Germinal center (tissue), 1 donor: Measurements from ENCODE around the gene TMEM200A.
A peak's percentile ranks its signal among the peaks of the same experiment; 100 is the strongest.
"Not testable (repeated sequence)": the region's sequence is repeated elsewhere in the genome, so short reads cannot be mapped to it uniquely, and the experiment has no call there.

Experiments used
- DNase-seq: peaks from one replicate; pipeline ENCODE4 v3.0.0; 2012; ENCODE audit warnings: mixed read lengths, low spot score

Gene TMEM200A

DNA sequence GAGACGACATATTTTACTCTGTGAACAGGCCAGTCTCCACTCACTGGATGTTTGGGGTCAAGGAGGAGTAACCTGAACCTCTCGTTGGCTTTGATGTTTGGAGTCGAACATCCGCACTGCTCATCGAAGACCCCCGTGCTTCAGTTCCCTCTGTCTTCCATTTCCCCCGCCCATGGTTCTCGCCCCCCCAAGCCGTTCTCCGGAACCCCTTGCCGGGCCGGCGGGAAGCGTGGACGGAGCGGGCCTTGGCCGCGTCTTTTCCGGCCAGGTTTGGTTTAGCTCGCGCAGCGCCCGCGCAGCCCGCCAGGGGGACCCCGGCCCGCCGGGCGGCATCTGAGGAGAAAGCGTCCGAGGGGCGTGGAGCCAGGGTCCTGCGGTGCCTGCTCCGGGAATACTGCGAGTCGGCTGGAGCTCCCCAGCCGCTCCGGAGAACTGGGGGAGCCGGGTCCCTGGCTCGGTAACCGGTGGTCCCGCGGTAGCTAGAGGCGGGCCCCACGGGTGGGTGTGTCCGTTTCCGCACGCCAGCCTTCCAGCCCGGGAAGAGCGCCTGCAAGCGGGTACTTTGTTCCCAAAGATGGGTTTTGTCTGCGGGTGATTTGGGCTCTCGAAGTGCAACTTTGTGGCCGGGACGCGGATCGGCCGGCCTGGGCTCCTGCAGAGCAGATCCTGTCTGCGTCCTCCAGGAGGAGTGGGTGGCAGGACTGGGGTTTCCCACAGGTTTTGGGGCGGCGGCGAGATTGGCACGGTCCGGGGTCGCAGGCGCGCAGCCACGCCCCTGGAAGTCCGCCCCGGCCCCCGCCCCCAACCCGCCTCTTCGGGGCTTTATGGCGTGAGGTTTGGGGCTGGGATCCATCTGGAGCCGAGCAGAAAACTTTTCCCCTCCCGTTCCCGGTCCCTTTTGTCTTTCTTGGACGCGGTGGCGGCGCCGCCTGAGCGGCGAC lies at the start of gene TMEM200A:
TSS of gene TMEM200A (plus strand) at position 852 of the 941 bp plus-strand sequence. CDS start 74,406 bp downstream, outside the sequence.
- peak; percentile 59 for DNase-seq

DNA sequence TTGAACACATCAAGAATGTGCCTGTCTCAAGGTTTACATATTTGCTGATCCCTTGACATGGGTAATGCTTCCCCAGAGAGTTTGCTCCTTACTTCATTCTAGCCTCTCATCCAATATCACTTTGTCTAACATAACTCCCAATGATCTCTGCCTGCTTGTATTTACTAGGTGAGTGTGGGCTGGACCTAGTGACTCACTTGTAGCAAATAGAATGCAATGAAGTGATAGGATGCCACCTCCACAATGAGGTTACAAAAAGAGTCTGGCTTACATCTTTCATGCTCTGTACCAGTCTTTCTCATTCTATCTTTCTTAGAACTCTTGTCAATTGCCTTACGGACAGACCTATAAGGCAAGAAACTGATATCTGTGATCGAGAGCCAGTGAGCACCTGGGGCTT lies 44.9 kb upstream of the TMEM200A start:
- no peak for DNase-seq

DNA sequence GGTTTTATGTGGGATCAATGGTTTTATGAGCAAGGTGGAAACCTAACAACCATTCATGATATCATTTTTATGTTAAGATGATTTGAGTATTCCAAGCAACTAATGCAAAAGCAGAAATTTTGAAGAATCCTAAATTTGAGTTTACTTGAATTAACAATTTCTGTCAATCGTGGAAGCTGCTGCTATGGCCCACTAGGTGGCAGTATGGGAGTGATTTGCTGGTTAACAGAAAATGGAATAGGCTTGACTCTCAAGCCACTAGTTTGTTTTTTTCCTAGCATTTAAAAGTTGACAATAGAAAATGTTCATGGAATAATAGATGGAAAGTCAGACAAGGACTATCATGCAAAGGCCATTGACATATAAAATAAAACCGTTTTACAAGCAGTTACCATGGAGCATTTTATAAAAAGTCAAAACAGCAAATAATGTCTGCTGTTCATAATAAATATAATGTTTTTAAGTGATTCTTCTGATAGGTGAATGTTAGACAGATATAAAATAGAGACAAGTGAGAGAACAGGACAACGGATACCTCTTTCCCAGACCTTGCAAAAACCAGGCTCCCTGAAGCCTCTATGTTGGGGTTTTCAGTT lies 43.0 kb upstream of the TMEM200A start:
- DNase-seq = peak; percentile 9

GRCh38 chr6:130324657-130325056 lies 41.2 kb upstream of the TMEM200A start:
- no peak for DNase-seq

DNA sequence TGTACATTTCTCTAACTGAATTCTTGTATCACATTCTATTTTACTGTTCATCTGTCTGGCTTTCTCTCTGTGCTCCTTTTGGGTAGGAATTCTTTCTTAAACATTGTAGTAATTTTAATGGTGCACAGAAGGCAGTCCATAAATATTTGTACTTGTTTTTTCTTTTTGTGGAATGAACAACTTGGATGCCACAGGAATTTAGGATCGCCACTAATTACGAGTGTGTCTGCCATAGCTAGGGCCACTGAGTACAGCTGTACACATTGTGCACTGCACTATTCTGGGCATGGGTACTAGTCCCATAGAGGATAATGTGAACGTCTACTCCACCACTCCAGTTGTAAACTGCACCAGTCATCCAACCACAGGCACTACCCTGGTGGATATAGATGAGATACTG lies 39.3 kb upstream of the TMEM200A start:
- no peak for DNase-seq

- DNase-seq = no peak
Measured at GRCh38 chr6:130337534-130337933, 28.3 kb upstream of the TMEM200A start.

- DNase-seq = not testable (repeated sequence)
Measured at GRCh38 chr6:130346324-130346723, 19.5 kb upstream of the TMEM200A start.

GRCh38 chr6:130354322-130354721 lies 11.5 kb upstream of the TMEM200A start:
- DNase-seq = no peak

GRCh38 chr6:130355572-130355971 lies 10.2 kb upstream of the TMEM200A start:
- DNase-seq = no peak

DNA sequence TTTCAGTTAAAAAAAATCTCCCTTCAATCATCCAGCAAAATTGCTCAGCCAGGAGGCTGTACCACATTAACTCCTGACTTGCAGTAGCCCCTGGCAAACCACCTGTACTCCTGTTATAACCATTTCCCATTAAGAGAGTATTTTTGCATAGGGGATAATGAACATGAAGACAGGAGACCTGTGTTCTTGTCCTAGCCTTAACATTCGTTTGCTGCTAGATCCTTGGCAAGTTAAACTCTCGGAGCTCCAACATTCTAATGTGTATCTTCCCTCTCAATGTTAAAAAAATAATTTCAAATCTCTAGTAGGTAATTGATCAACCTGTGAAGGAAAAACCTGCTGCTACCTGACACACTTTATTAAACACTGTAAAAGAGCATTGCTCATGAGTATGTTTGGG lies 8.4 kb upstream of the TMEM200A start:
- DNase-seq = no peak

DNA sequence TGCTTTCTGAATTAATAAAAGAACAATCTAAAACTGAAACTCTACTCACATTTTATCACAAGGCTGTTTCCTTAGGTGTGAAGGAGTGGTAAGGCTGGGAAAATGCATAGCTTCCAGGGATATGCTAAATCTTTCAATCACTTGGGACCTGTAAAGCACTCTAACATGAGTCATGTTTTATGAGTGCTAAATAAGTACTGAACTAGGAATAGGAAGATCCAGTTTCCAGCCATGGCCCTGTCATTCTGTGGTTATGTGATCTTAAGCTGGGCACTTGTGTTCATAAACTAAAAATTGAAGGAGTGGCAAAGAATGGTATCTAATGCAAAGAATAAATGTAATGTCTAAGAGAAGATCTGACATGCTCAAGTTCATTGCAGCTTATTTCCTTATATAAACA lies 6.1 kb upstream of the TMEM200A start:
- DNase-seq = no peak

DNA sequence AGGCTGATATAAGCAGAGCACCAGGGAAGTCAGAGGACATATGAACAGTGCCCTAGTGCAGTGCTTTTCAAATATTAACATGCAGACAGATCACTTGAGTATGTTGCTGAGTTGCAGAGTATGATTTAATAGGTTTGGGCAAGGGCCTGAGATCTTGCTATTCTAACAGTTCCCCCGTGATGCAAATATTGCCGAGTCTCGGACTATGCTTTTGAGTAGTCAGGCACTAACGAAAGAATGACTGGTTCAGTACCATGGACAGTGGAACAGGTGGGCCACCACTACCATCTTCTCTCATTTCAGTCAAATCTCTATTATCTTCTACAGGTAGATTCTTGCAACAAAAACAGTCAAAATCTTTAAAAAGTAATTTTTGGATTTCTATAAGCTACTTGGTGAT lies 3.7 kb upstream of the TMEM200A start:
- DNase-seq = no peak

DNA sequence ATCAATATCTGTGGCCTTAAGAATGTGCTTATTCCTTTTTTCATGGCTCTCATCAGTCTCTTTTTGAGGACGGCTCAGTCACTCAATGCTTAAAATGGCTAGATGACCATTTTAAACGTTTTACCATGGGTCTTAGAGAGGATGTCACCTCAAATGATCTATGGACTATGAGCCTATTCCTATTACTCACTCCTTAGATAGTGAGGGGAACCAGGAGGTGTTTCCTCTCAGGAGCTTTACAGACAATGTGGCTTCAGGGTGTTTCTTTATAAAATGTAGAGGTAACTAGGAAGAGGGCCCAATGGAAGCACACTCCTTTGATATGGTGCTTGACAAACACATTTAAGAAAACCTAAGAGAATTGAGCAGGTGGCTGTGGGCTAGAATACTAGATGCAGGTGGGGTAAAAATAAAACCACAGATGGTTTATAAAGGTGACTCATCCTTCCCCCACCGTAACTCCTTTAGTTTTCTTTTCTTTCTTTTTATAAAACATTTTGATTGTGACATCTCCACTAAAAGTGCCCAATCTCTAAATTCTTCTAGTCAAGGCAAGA lies 1.5 kb upstream of the TMEM200A start:
- no peak for DNase-seq

GRCh38 chr6:130366107-130367005 lies 539 bp downstream of the TMEM200A start:
- peak; percentile 14 for DNase-seq

DNA sequence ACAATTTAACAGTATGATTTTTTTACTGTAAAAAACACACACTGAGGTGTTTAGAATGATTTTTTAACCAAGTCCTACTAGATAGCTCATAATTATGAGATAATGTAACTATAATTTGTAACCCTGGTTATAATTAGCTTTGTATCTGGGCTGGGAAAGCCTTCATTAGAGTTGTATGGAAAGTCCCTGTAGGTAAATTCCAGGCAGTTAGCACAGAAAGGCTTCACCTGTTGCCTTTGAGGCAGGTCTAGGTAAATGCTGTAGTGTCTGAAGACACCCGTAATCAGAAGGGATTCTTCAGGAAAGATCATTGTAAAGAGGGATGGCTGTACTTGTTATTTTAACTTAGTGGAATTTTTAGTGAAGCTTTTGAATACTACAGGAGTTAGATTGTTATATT lies 1.9 kb downstream of the TMEM200A start:
- DNase-seq = no peak

GRCh38 chr6:130368576-130368975 lies 2.8 kb downstream of the TMEM200A start:
- no peak for DNase-seq

GRCh38 chr6:130369831-130370230 lies 4.0 kb downstream of the TMEM200A start:
- DNase-seq = no peak

DNA sequence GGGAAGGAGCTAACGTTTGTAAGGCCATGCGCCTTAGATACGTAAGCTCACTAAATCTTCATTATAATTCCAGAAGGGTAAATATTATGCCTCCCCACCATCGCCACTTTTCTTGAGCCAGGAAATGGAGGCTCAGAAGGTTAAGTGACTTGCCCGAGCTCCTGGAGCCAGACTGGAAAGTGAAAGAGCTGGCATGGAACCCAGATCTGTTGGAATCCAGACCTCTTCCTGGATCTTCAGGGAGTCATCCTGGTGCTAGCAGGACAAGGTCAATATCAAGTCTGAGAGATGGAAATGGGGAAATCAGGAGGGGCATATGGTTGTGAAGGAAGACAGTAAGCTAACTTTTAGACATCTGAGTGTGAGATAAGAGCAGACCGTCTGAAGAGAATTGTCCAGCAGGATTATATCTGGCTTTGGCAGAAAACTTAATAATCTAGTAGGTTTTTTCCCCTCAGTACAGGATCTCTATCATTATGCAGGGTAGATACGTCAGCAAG lies 6.2 kb downstream of the TMEM200A start:
- DNase-seq = no peak

DNA sequence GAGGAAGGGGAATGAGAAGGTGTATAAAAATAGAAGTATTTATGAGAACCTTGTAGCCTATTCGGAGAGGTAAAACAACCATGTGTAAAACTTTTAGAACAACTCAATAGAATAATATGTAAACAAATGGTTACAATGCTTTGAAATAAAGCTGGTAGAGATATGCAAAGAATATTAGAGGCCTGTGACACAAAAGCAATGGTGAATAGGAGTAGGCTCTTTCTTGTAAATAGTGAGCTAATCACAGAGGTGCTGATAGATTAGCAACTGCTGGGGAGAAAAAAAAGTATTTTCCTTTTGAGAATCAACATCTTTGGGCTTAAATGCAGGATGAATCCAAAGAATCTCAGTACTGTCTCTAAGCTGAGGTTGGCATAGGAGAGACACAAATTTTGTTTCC lies 7.0 kb downstream of the TMEM200A start:
- no peak for DNase-seq

GRCh38 chr6:130373992-130374391 lies 8.2 kb downstream of the TMEM200A start:
- DNase-seq = no peak

DNA sequence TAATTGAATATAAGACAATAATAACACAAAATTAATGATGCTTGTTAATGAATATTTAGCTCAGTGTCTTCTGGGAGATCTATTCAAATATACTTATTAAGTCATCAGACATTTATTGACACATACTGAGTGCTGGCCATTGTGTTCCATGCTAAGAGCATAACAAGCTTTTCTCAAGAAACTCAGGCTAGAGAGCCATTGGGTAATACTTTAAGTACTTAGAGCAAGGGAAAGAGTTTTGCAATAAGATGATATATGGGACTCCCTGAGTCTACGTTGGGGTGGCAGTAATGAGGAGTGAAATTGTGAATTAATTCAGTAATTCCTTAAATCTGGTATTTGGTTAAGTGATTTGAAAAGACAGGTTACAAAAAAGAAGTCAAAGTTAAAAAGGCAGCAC lies 11.1 kb downstream of the TMEM200A start:
- no peak for DNase-seq

GRCh38 chr6:130377371-130377770 lies 11.6 kb downstream of the TMEM200A start:
- DNase-seq = no peak
